OCI-LY1 (cell line): Measurements from ENCODE around the gene PACRG.

Experiments used
- H2AFZ ChIP-seq: fragments of 200-600 bp; sonication (generic), shearing (Covaris generic); 2 replicates; pipeline ENCODE4 v1.6.0; 2014; ENCODE audit warnings: antibody characterized with exemption, mild to moderate bottlenecking, low read length
- H3F3A ChIP-seq: fragments of 200-600 bp; sonication (generic), shearing (Covaris generic); 2 replicates; pipeline ENCODE4 v1.6.0; 2014; ENCODE audit warnings: mild to moderate bottlenecking, antibody characterized with exemption, low read length, moderate library complexity; ENCODE audit not compliant: insufficient read depth
- H3K27ac ChIP-seq: fragments of 200-600 bp; sonication (generic); 2 replicates; pipeline ENCODE4 v1.5.1; 2014; ENCODE audit warnings: low read length, mixed run types, mild to moderate bottlenecking, low read depth; ENCODE audit not compliant: poor library complexity, severe bottlenecking
- H3K27me3 ChIP-seq: fragments of 200-600 bp; sonication (generic); 2 replicates; pipeline ENCODE4 v1.6.0; 2014; ENCODE audit warnings: antibody characterized with exemption, mild to moderate bottlenecking, low read length, moderate library complexity; ENCODE audit not compliant: insufficient read depth
- H3K36me3 ChIP-seq: fragments of 200-600 bp; sonication (generic); 2 replicates; pipeline ENCODE4 v1.6.1; 2014; ENCODE audit warnings: mild to moderate bottlenecking, antibody characterized with exemption, low read length, moderate library complexity, mixed read lengths; ENCODE audit not compliant: insufficient read depth
- H3K4me1 ChIP-seq: fragments of 200-600 bp; sonication (generic); 2 replicates; pipeline ENCODE4 v1.5.1; 2014; ENCODE audit warnings: mild to moderate bottlenecking, low read length, moderate library complexity; ENCODE audit not compliant: insufficient read depth, severe bottlenecking
- H3K4me2 ChIP-seq: fragments of 200-600 bp; sonication (generic), shearing (Covaris generic); 2 replicates; pipeline ENCODE4 v1.6.1; 2014; ENCODE audit warnings: low read length
- H3K4me3 ChIP-seq: fragments of 200-600 bp; sonication (generic); 2 replicates; pipeline ENCODE4 v1.5.1; 2014; ENCODE audit warnings: low read length, low read depth, mild to moderate bottlenecking, mixed read lengths; ENCODE audit not compliant: poor library complexity, severe bottlenecking
- H3K79me2 ChIP-seq: fragments of 200-600 bp; shearing (Covaris generic); 2 replicates; pipeline ENCODE4 v1.6.1; 2016; ENCODE audit warnings: mixed run types, low read length, mixed read lengths; ENCODE audit not compliant: insufficient read depth
- H3K9ac ChIP-seq: fragments of 200-600 bp; sonication (generic), shearing (Covaris generic); 2 replicates; pipeline ENCODE4 v1.6.1; 2014; ENCODE audit warnings: mild to moderate bottlenecking, low read length, mixed read lengths
- H3K9me2 ChIP-seq: fragments of 200-600 bp; sonication (generic), shearing (Covaris generic); 2 replicates; pipeline ENCODE4 v1.6.1; 2014; ENCODE audit warnings: low read depth, mild to moderate bottlenecking, low read length, mixed read lengths
- H3K9me3 ChIP-seq: fragments of 200-600 bp; shearing (Covaris generic); 2 replicates; pipeline ENCODE4 v1.6.1; 2014; ENCODE audit warnings: low read length, mixed read lengths
- H4K20me1 ChIP-seq: fragments of 200-600 bp; sonication (generic), shearing (Covaris generic); 2 replicates; pipeline ENCODE4 v1.6.0; 2016; ENCODE audit warnings: mild to moderate bottlenecking, low read length; ENCODE audit not compliant: insufficient read depth
- CTCF ChIP-seq: fragments of 200-600 bp; sonication (generic), shearing (Covaris generic); IDR thresholded peaks from 2 replicates; pipeline ENCODE4 v1.5.1; 2017; ENCODE audit warnings: mild to moderate bottlenecking, antibody characterized with exemption, low read length, moderate library complexity, mixed read lengths
- EZH2 ChIP-seq: fragments of 200-600 bp; sonication (generic), shearing (Covaris generic); IDR thresholded peaks from 2 replicates; pipeline ENCODE4 v1.8.0; 2017; ENCODE audit warnings: borderline replicate concordance, mixed run types, mild to moderate bottlenecking, antibody characterized with exemption, low read length, moderate library complexity, mixed read lengths

PACRG gene

GRCh38 chr6:163345931-163346330 is 618.2 kb downstream of the PACRG start:
- H2AFZ ChIP-seq: no peak overlapping the region
- H3K36me3 ChIP-seq: no peaks in the 10 kb centered on the region
- no peaks in the 10 kb centered on the region for H3K79me2 ChIP-seq
- H3K4me1 ChIP-seq: no peaks in the 10 kb centered on the region
- no peak overlapping the region for H3K27ac ChIP-seq
- H3K4me3 ChIP-seq: no peak overlapping the region
- H3F3A ChIP-seq: no peaks in the 10 kb centered on the region
- no peak overlapping the region for H3K4me2 ChIP-seq
- no peaks in the 10 kb centered on the region for H4K20me1 ChIP-seq
- no peak overlapping the region for H3K9ac ChIP-seq
- H3K9me2 ChIP-seq: no peaks in the 10 kb centered on the region
- peaks cover 8% of the 10 kb centered on the region; the same call in 1 of the 2 replicates for H3K27me3 ChIP-seq
- no peak for TF ChIP-seq CTCF
- no peak for TF ChIP-seq EZH2
- no peaks in the 10 kb centered on the region for H3K9me3 ChIP-seq

GRCh38 chr6:163346497-163346961 is 618.8 kb downstream of the PACRG start:
- H3K9me2 ChIP-seq: no peaks in the 10 kb centered on the region
- no peak overlapping the region for H3K9ac ChIP-seq
- no peak overlapping the region for H3K4me2 ChIP-seq
- no peaks in the 10 kb centered on the region for H3K9me3 ChIP-seq
- TF ChIP-seq CTCF (no peak), EZH2 (no peak)
- H3K27ac ChIP-seq: no peak overlapping the region
- H3K79me2 ChIP-seq: no peaks in the 10 kb centered on the region
- H3K27me3 ChIP-seq: peaks cover 8% of the 10 kb centered on the region; the same call in 1 of the 2 replicates
- no peak overlapping the region for H2AFZ ChIP-seq
- H4K20me1 ChIP-seq: no peaks in the 10 kb centered on the region
- no peaks in the 10 kb centered on the region for H3K4me1 ChIP-seq
- H3K36me3 ChIP-seq: no peaks in the 10 kb centered on the region
- no peaks in the 10 kb centered on the region for H3F3A ChIP-seq
- H3K4me3 ChIP-seq: no peak overlapping the region

- Histone ChIP-seq H3K27ac (no peak overlapping the region), H3K27me3 (peaks cover 8% of the 10 kb centered on the region; the same call in 1 of the 2 replicates), H3K79me2 (no peaks in the 10 kb centered on the region), H3K4me3 (no peak overlapping the region), H3K9ac (no peak overlapping the region), H3K9me2 (no peaks in the 10 kb centered on the region), H4K20me1 (no peaks in the 10 kb centered on the region), H3F3A (no peaks in the 10 kb centered on the region), H3K9me3 (no peaks in the 10 kb centered on the region), H3K36me3 (no peaks in the 10 kb centered on the region), H2AFZ (no peak overlapping the region), H3K4me1 (no peaks in the 10 kb centered on the region), H3K4me2 (no peak overlapping the region)
- TF ChIP-seq CTCF: no peak
- no peak for TF ChIP-seq EZH2
Measured at GRCh38 chr6:163347021-163347446, 619.3 kb downstream of the PACRG start.
